Measurements from ENCODE around the gene FN3KRP. TPM values are rescaled to one million over a fixed set of nuclear protein-coding genes. Genes with fewer than 3 reads are reported as not detected.

Gene FN3KRP
- total RNA-seq, 5 donors from 2014 or later (not counting 1 experiment from before 2014, with no cell fraction given): 29.2 to 49.4 (median 44.3) TPM

DNA sequence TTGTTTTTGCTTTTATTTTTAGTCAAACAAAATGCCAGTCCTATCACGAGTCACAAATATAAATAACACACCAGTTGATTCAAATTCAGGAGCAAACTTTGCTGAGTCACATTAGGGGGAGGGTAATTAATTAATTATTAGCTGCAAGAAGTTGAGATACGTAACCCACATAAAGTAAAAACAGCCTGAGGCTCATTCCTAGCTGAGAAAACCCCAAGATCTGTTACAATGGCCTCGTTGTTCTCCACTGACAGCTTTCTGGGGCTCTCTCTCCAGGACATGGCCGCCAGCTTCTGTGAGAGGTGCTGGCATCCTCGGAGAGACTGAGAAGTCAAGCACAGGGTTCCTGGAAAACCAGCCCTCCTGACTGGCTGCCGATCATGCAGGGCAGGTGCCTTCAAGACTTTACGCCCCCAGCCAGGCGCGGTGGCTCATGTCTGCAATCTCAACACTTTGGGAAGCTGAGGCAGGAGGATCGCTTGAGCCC is 29.1 kb upstream of the FN3KRP start:
- no peak for DNase-seq
- WGBS (ENCODE audit: insufficient coverage): 87% methylated on average over 7 of the region's 10 CpGs
- CTCF ChIA-PET: no interaction called here

GRCh38 chr17:82687871-82688270 is 28.6 kb upstream of the FN3KRP start:
- Mint-ChIP-seq H3K4me3 (no peak overlapping the region), H3K27me3 (no peaks in the 10 kb centered on the region), H3K36me3 (peaks cover 5% of the 10 kb centered on the region), H3K27ac (no peak overlapping the region), H3K9me3 (no peaks in the 10 kb centered on the region), H3K4me1 (no peaks in the 10 kb centered on the region)
- Histone ChIP-seq H3K27ac (ENCODE audit: low read length) (no peak overlapping the region), H3K36me3 (ENCODE audit: control insufficient read depth in 2 of 2, extremely low read depth in 1 of 2, insufficient read depth in 1 of 2, low read length in 1 of 2) (peaks cover 0 to 2% of the 10 kb centered on the region in 2 donors), H3K27me3 (replicated peaks in 1 of 2; ENCODE audit: control insufficient read depth in 2 of 2, extremely low read depth in 1 of 2, insufficient read depth in 2 of 2, low read length in 1 of 2) (no peaks in the 10 kb centered on the region), H3K4me1 (ENCODE audit: control insufficient read depth in 1 of 2, extremely low read depth in 1 of 2, insufficient read depth in 2 of 2, low read length in 2 of 2) (no peaks in the 10 kb centered on the region), H3K4me3 (ENCODE audit: control insufficient read depth in 1 of 2, extremely low read depth in 1 of 2, low read length in 1 of 2) (no peak overlapping the region), H3K9me3 (no peaks in the 10 kb centered on the region)
- DNase-seq (no peak), ATAC-seq (replicated peaks in 1 of 4) (no peak)
- ChIA-PET POLR2A (no interaction called here), CTCF (no interaction called here)
- WGBS (ENCODE audit: insufficient coverage): 97% methylated on average over 5 of the region's 9 CpGs

More for the DNA sequence above, 29.1 kb upstream of the FN3KRP start:
- no peak overlapping the region for H3K4me3 ChIP-seq (ENCODE audit: control insufficient read depth in 1 of 2, extremely low read depth in 1 of 2, low read length in 1 of 2)
- H3K36me3 ChIP-seq (ENCODE audit: control insufficient read depth in 2 of 2, extremely low read depth in 1 of 2, insufficient read depth in 1 of 2, low read length in 1 of 2): peaks cover 0 to 2% of the 10 kb centered on the region in 2 donors
- no peak overlapping the region for H3K27ac ChIP-seq (ENCODE audit: low read length)
- H3K9me3 Mint-ChIP-seq: peaks cover 0 to under 1% (median 0%) of the 10 kb centered on the region in 3 donors
- no peak for ATAC-seq (replicated peaks in 1 of 4)
- H3K36me3 Mint-ChIP-seq: peaks cover 6% of the 10 kb centered on the region
- H3K4me1 ChIP-seq (ENCODE audit: control insufficient read depth in 1 of 2, extremely low read depth in 1 of 2, insufficient read depth in 2 of 2, low read length in 2 of 2): no peaks in the 10 kb centered on the region
- no peaks in the 10 kb centered on the region for H3K27me3 Mint-ChIP-seq
- no peaks in the 10 kb centered on the region for H3K4me1 Mint-ChIP-seq
- H3K27ac Mint-ChIP-seq: no peak overlapping the region
- no peaks in the 10 kb centered on the region for H3K27me3 ChIP-seq (replicated peaks in 1 of 2; ENCODE audit: control insufficient read depth in 2 of 2, extremely low read depth in 1 of 2, insufficient read depth in 2 of 2, low read length in 1 of 2)
- no peak overlapping the region for H3K4me3 Mint-ChIP-seq
- POLR2A ChIA-PET: no interaction called here
- no peaks in the 10 kb centered on the region for H3K9me3 ChIP-seq

GRCh38 chr17:82689077-82689476 is 27.4 kb upstream of the FN3KRP start:
- no peaks in the 10 kb centered on the region for H3K4me1 ChIP-seq (ENCODE audit: control insufficient read depth in 1 of 2, extremely low read depth in 1 of 2, insufficient read depth in 2 of 2, low read length in 2 of 2)
- Mint-ChIP-seq H3K9me3 (no peaks in the 10 kb centered on the region), H3K4me3 (no peak overlapping the region), H3K27me3 (no peaks in the 10 kb centered on the region), H3K4me1 (no peaks in the 10 kb centered on the region), H3K36me3 (peaks cover 5% of the 10 kb centered on the region), H3K27ac (no peak overlapping the region)
- H3K36me3 ChIP-seq (ENCODE audit: control insufficient read depth in 2 of 2, extremely low read depth in 1 of 2, insufficient read depth in 1 of 2, low read length in 1 of 2): peaks cover 0 to 2% of the 10 kb centered on the region in 2 donors
- H3K27me3 ChIP-seq (replicated peaks in 1 of 2; ENCODE audit: control insufficient read depth in 2 of 2, extremely low read depth in 1 of 2, insufficient read depth in 2 of 2, low read length in 1 of 2): no peaks in the 10 kb centered on the region
- CTCF ChIA-PET: no interaction called here
- H3K9me3 ChIP-seq: no peaks in the 10 kb centered on the region
- DNase-seq: no peak
- 93% methylated on average over 7 of the region's 8 CpGs for WGBS (ENCODE audit: insufficient coverage)
- POLR2A ChIA-PET: no interaction called here
- no peak overlapping the region for H3K4me3 ChIP-seq (ENCODE audit: control insufficient read depth in 1 of 2, extremely low read depth in 1 of 2, low read length in 1 of 2)
- H3K27ac ChIP-seq (ENCODE audit: low read length): no peak overlapping the region
- ATAC-seq (replicated peaks in 1 of 4): no peak

DNA sequence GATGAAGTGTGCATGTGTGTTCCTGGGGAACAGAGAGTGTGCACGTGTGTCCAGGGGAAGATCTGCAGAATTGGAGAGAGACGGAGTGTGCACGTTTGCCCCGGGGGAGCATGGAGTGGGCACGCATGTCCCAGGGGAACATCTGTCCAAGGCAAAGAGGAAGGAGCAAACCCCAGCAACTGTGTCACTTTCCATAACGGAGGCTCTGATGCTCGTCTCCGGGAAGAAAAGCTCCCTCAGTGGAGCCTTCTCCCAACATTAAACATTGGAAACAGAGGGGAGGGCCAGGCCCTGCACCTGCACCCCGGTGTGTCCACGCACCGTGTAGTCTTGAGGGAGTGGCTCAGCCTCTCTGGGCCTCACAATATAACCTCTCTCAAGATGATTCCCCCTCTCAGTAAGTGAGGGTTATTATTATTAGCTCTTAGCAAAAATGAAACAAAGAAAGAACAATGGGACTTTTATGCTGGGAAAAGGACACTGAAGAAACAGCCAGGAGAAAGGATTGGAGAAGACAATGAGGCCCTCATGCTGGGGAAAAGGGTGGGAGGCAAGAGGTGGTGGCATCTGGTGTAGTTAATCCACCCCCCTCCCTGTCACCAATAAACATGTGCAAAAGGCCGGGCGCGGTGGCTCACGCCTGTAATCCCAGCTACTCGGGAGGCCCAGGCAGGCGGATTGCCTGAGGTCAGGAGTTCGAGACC is 25.6 kb upstream of the FN3KRP start:
- H3K36me3 Mint-ChIP-seq: peaks cover 12% of the 10 kb centered on the region
- POLR2A ChIA-PET: no interaction called here
- Histone ChIP-seq H3K27me3 (replicated peaks in 1 of 2; ENCODE audit: control insufficient read depth in 2 of 2, extremely low read depth in 1 of 2, insufficient read depth in 2 of 2, low read length in 1 of 2) (peaks cover 0 to under 1% of the 10 kb centered on the region in 2 experiments), H3K36me3 (ENCODE audit: control insufficient read depth in 2 of 2, extremely low read depth in 1 of 2, insufficient read depth in 1 of 2, low read length in 1 of 2) (no peaks in the 10 kb centered on the region), H3K4me3 (ENCODE audit: control insufficient read depth in 1 of 2, extremely low read depth in 1 of 2, low read length in 1 of 2) (no peak overlapping the region), H3K4me1 (ENCODE audit: control insufficient read depth in 1 of 2, extremely low read depth in 1 of 2, insufficient read depth in 2 of 2, low read length in 2 of 2) (no peaks in the 10 kb centered on the region), H3K9me3 (no peaks in the 10 kb centered on the region), H3K27ac (ENCODE audit: low read length) (no peak overlapping the region)
- ATAC-seq (replicated peaks in 1 of 4) (no peak), DNase-seq (no peak)
- peaks cover 5 to 8% (median 6%) of the 10 kb centered on the region in 3 donors for H3K9me3 Mint-ChIP-seq
- H3K4me1 Mint-ChIP-seq: no peaks in the 10 kb centered on the region
- no peak overlapping the region for H3K27ac Mint-ChIP-seq
- no peak overlapping the region for H3K4me3 Mint-ChIP-seq
- WGBS (ENCODE audit: insufficient coverage): 94% methylated on average over 9 of the region's 18 CpGs
- CTCF ChIA-PET: interaction anchor here in 1 of 2 donors (0.7 kb wide), 1 partner anchor 31 kb away, joined by 3 read pairs; no protein-coding TSS in a partner anchor
- no peaks in the 10 kb centered on the region for H3K27me3 Mint-ChIP-seq

DNA sequence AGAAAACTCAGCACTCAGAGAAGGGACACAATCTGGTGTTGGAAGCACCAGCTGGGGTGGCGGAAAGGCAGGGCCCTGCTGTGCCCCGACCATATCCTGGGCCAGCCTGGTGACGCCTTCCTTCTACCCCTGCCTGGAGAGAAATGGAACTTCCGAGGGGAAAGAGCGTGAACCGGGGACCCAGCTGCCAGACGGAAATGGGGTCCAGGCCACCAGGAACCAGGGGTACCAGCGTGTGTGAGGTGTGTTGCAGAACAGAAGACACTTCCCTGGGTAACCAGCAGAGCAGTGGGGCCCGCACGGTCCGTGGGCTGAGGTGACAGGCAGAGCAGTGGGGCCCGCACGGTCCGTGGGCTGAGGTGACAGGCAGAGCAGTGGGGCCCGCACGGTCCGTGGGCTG is 24.8 kb upstream of the FN3KRP start:
- ChIA-PET POLR2A (no interaction called here), CTCF (no interaction called here)
- H3K4me1 ChIP-seq (ENCODE audit: control insufficient read depth in 1 of 2, extremely low read depth in 1 of 2, insufficient read depth in 2 of 2, low read length in 2 of 2): peaks cover 0 to 1% of the 10 kb centered on the region in 2 experiments
- WGBS (ENCODE audit: insufficient coverage): 89% methylated on average over 7 of the region's 17 CpGs
- Mint-ChIP-seq H3K27ac (no peak overlapping the region), H3K36me3 (peaks cover 12% of the 10 kb centered on the region), H3K4me1 (no peaks in the 10 kb centered on the region), H3K9me3 (peaks cover 5 to 8% (median 6%) of the 10 kb centered on the region in 3 donors), H3K4me3 (no peak overlapping the region), H3K27me3 (no peaks in the 10 kb centered on the region)
- no peak overlapping the region for H3K4me3 ChIP-seq (ENCODE audit: control insufficient read depth in 1 of 2, extremely low read depth in 1 of 2, low read length in 1 of 2)
- H3K36me3 ChIP-seq (ENCODE audit: control insufficient read depth in 2 of 2, extremely low read depth in 1 of 2, insufficient read depth in 1 of 2, low read length in 1 of 2): no peaks in the 10 kb centered on the region
- no peak for ATAC-seq (replicated peaks in 1 of 4)
- DNase-seq: no peak
- H3K9me3 ChIP-seq: no peaks in the 10 kb centered on the region
- peaks cover 0 to 7% of the 10 kb centered on the region in 2 experiments for H3K27me3 ChIP-seq (replicated peaks in 1 of 2; ENCODE audit: control insufficient read depth in 2 of 2, extremely low read depth in 1 of 2, insufficient read depth in 2 of 2, low read length in 1 of 2)
- no peak overlapping the region for H3K27ac ChIP-seq (ENCODE audit: low read length)

GRCh38 chr17:82692268-82692667 is 24.2 kb upstream of the FN3KRP start:
- Mint-ChIP-seq H3K27ac (no peak overlapping the region), H3K9me3 (peaks cover 5 to 8% (median 6%) of the 10 kb centered on the region in 3 donors), H3K36me3 (peaks cover 12% of the 10 kb centered on the region), H3K4me3 (no peak overlapping the region), H3K4me1 (peaks cover 0 to 4% (median 2%) of the 10 kb centered on the region in 3 donors), H3K27me3 (no peaks in the 10 kb centered on the region)
- H3K27ac ChIP-seq (ENCODE audit: low read length): no peak overlapping the region
- no peaks in the 10 kb centered on the region for H3K9me3 ChIP-seq
- peaks cover 0 to 13% of the 10 kb centered on the region in 2 experiments for H3K27me3 ChIP-seq (replicated peaks in 1 of 2; ENCODE audit: control insufficient read depth in 2 of 2, extremely low read depth in 1 of 2, insufficient read depth in 2 of 2, low read length in 1 of 2)
- 91% methylated on average over 10 of the region's 16 CpGs for WGBS (ENCODE audit: insufficient coverage)
- ATAC-seq (replicated peaks in 1 of 4) (no peak), DNase-seq (no peak)
- peaks cover 0 to 7% of the 10 kb centered on the region in 2 experiments for H3K4me1 ChIP-seq (ENCODE audit: control insufficient read depth in 1 of 2, extremely low read depth in 1 of 2, insufficient read depth in 2 of 2, low read length in 2 of 2)
- POLR2A ChIA-PET: interaction anchor here in 1 of 2 donors (0.6 kb wide), 1 partner anchor 61 kb away, joined by 3 read pairs; no protein-coding TSS in a partner anchor
- CTCF ChIA-PET: no interaction called here
- H3K36me3 ChIP-seq (ENCODE audit: control insufficient read depth in 2 of 2, extremely low read depth in 1 of 2, insufficient read depth in 1 of 2, low read length in 1 of 2): no peaks in the 10 kb centered on the region
- no peak overlapping the region for H3K4me3 ChIP-seq (ENCODE audit: control insufficient read depth in 1 of 2, extremely low read depth in 1 of 2, low read length in 1 of 2)
